CD4-positive, alpha-beta T cell (primary cell): ENCODE results near the gene DNAH17. TPM values are rescaled to one million over a fixed set of nuclear protein-coding genes. Genes with fewer than 3 reads are reported as not detected.

Source experiments
- ATAC-seq: fragments of 200-7000 bp; cut with Tn5 transposase; one replicate; pipeline ENCODE4 v1.10.0; 2022; ENCODE audit warnings: mild to moderate bottlenecking; ENCODE audit not compliant: poor library complexity
- CTCF ChIA-PET: fragments of 350-600 bp; sonication (Branson Sonifier 250); formaldehyde crosslinking; loops from one replicate; lab custom pipeline; 2021; ENCODE audit warnings: antibody characterized with exemption, inconsistent platforms; lab: Charles Lee
- POLR2A ChIA-PET: fragments of 350-600 bp; sonication (Branson Sonifier 250); formaldehyde crosslinking; loops from one replicate; lab custom pipeline; 2021; ENCODE audit warnings: antibody characterized with exemption, inconsistent platforms; lab: Charles Lee
- DNase-seq, 14 experiments: peaks; one replicate each; pipeline ENCODE4 v3.0.0-alpha.2; 2013 to 2020; ENCODE audit warnings: mixed read lengths in 2 of 14
- H3K27ac ChIP-seq, 2 donors: one replicate each; pipeline versions ENCODE4 v1.5.1 to v1.7.0; 2013; ENCODE audit warnings: low read length in 2 of 2, low read depth in 1 of 2, mild to moderate bottlenecking in 1 of 2
- H3K27me3 ChIP-seq, 2 experiments: 1 replicate in 1 of 2; 2 replicates in 1 of 2; pipeline versions ENCODE4 v1.6.1 to v1.7.0; 2013; ENCODE audit warnings: low read length in 2 of 2, control low read depth in 1 of 2, mild to moderate bottlenecking in 1 of 2, moderate library complexity in 1 of 2; ENCODE audit not compliant: insufficient read depth in 2 of 2, control insufficient read depth in 1 of 2
- H3K36me3 ChIP-seq: one replicate; pipeline ENCODE4 v1.6.1; 2013; ENCODE audit warnings: low read length, control low read depth; ENCODE audit not compliant: insufficient read depth
- H3K4me1 ChIP-seq: one replicate; pipeline ENCODE4 v1.6.1; 2013; ENCODE audit warnings: low read length, control low read depth; ENCODE audit not compliant: insufficient read depth
- H3K4me3 ChIP-seq: one replicate; pipeline ENCODE4 v1.5.1; 2013; ENCODE audit warnings: mild to moderate bottlenecking, low read length, moderate library complexity
- H3K9me3 ChIP-seq, 2 experiments: 1 replicate in 1 of 2; 2 replicates in 1 of 2; pipeline versions ENCODE4 v1.6.1 to v1.7.0; 2013; ENCODE audit warnings: low read length in 2 of 2, mild to moderate bottlenecking in 2 of 2, control low read depth in 1 of 2, moderate library complexity in 1 of 2; ENCODE audit not compliant: control insufficient read depth in 1 of 2, insufficient read depth in 1 of 2
- H3K27ac Mint-ChIP-seq: one replicate; pipeline ENCODE4 v1.8.0; 2020; ENCODE audit warnings: mixed read lengths
- H3K27me3 Mint-ChIP-seq: one replicate; pipeline ENCODE4 v1.8.0; 2021; ENCODE audit warnings: mixed read lengths
- H3K36me3 Mint-ChIP-seq: one replicate; pipeline ENCODE4 v1.8.0; 2021; ENCODE audit warnings: low read depth, mixed read lengths
- H3K4me1 Mint-ChIP-seq: one replicate; pipeline ENCODE4 v1.8.0; 2021; ENCODE audit warnings: low read depth, mixed read lengths
- H3K4me3 Mint-ChIP-seq: one replicate; pipeline ENCODE4 v1.8.0; 2020; ENCODE audit warnings: mild to moderate bottlenecking, mixed read lengths
- H3K9me3 Mint-ChIP-seq: one replicate; pipeline ENCODE4 v1.8.0; 2020; ENCODE audit warnings: mixed read lengths
- intact Hi-C, 2 experiments: fragments of 100-400 bp; cut with DNase I in 1 of 2; cut with micrococcal nuclease in 1 of 2; formaldehyde crosslinking; loops; one replicate each; pipeline versions ENCODE4 v1.15.1 to v1.9.0; 2023 to 2025; cut with DNase I, micrococcal nuclease
- total RNA-seq, 174 experiments: library from RNA in 2 of 174; stranded (reverse) in 2 of 174; gene quantifications; one replicate each; pipeline ENCODE4 v1.2.3 and lab custom pipeline; 2021 to 2026
- TF ChIP-seq, protein P1 (sequence below): fragments of 200-600 bp; IDR thresholded peaks from one replicate; pipeline ENCODE4 v1.8.0; 2022; ENCODE audit warnings: antibody characterized with exemption, mild to moderate bottlenecking

DNAH17 gene
- total RNA-seq, 2 experiments from 2014 or later = 0.14 TPM; not detected in 1

DNA sequence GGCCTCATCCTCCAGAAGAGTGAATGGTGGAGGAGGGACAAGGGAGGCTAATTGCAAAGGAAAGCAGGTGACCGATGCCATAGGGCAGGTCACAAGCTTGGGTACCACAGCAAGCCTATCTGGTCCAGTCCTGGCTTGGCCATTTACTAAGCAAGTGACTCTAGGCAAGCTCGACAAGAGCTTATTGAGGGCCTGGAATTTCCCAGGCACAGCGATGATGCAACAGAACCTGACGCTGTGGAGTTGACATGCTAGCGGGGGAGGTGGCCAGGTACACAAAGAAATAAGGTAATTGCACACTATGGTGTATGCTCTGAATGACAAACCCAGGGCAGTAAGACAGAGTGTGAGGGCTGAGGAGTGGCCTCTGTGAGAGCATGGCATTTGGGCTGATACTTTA, 100.2 kb downstream of the DNAH17 start:
- Histone ChIP-seq H3K27me3 (peaks cover 0 to 2% of the 10 kb centered on the region in 2 experiments), H3K4me3 (no peak overlapping the region), H3K27ac (no peak overlapping the region), H3K4me1 (peaks cover 19% of the 10 kb centered on the region), H3K9me3 (no peaks in the 10 kb centered on the region), H3K36me3 (no peaks in the 10 kb centered on the region)
- ChIA-PET POLR2A (no interaction called here), CTCF (no interaction called here)
- ATAC-seq (no peak), DNase-seq (no peak)
- TF ChIP-seq, protein P1, sequence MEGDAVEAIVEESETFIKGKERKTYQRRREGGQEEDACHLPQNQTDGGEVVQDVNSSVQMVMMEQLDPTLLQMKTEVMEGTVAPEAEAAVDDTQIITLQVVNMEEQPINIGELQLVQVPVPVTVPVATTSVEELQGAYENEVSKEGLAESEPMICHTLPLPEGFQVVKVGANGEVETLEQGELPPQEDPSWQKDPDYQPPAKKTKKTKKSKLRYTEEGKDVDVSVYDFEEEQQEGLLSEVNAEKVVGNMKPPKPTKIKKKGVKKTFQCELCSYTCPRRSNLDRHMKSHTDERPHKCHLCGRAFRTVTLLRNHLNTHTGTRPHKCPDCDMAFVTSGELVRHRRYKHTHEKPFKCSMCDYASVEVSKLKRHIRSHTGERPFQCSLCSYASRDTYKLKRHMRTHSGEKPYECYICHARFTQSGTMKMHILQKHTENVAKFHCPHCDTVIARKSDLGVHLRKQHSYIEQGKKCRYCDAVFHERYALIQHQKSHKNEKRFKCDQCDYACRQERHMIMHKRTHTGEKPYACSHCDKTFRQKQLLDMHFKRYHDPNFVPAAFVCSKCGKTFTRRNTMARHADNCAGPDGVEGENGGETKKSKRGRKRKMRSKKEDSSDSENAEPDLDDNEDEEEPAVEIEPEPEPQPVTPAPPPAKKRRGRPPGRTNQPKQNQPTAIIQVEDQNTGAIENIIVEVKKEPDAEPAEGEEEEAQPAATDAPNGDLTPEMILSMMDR = no peak
- Mint-ChIP-seq H3K9me3 (no peaks in the 10 kb centered on the region), H3K27ac (no peak overlapping the region), H3K4me3 (no peak overlapping the region), H3K4me1 (no peaks in the 10 kb centered on the region), H3K27me3 (peaks cover 5% of the 10 kb centered on the region), H3K36me3 (no peaks in the 10 kb centered on the region)
- intact Hi-C loops = no loop called here

DNA sequence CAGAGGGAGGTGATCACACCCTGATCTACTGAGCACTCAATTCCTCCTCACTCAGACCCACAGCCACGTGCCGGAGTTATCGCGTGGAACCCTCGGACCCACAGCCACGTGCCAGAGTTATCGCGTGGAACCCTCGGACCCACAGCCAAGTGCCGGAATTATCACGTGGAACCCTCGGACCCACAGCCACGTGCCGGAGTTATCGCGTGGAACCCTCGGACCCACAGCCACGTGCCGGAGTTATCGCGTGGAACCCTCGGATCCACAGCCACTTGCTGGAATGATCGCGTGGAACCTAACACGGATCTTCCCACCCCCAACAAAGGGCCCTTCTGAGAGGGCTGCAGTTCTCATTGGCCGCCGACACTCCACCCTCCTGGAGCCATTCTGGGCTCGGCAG, 101.0 kb downstream of the DNAH17 start:
- Histone ChIP-seq H3K9me3 (no peaks in the 10 kb centered on the region), H3K27ac (no peak overlapping the region), H3K27me3 (peaks cover 0 to 2% of the 10 kb centered on the region in 2 experiments), H3K36me3 (no peaks in the 10 kb centered on the region), H3K4me3 (no peak overlapping the region), H3K4me1 (peaks cover 19% of the 10 kb centered on the region)
- Mint-ChIP-seq H3K27me3 (peaks cover 5% of the 10 kb centered on the region), H3K9me3 (no peaks in the 10 kb centered on the region), H3K4me3 (no peak overlapping the region), H3K4me1 (no peaks in the 10 kb centered on the region), H3K27ac (no peak overlapping the region), H3K36me3 (no peaks in the 10 kb centered on the region)
- CTCF ChIA-PET = no interaction called here
- intact Hi-C loops = no loop called here
- no peak for DNase-seq
- POLR2A ChIA-PET = no interaction called here
- no peak for ATAC-seq
- TF ChIP-seq, protein P1 = no peak

DNA sequence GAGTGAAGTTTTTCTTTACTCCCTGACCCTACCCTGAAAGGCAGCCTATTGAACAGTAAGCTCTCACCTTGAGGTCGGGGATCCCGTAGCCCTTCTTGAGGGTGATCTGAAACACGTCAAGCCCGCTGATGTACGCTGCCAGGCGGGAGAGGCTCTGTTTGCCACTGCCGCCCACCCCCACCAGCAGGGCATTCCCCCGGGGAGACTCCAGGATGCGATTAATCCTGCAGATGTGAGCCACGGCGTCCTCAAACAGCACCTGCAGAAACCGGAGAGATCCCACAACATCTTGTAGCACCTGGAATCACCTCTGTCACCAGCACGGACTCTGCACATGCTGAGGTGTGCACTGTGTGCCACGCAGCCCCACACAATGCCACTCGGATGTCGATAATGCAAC, 102.0 kb downstream of the DNAH17 start:
- Histone ChIP-seq H3K4me1 (peaks cover 19% of the 10 kb centered on the region), H3K9me3 (no peaks in the 10 kb centered on the region), H3K36me3 (no peaks in the 10 kb centered on the region), H3K4me3 (no peak overlapping the region), H3K27ac (no peak overlapping the region), H3K27me3 (peaks cover 0 to 2% of the 10 kb centered on the region in 2 experiments)
- no peaks in the 10 kb centered on the region for H3K4me1 Mint-ChIP-seq
- ChIA-PET POLR2A (no interaction called here), CTCF (no interaction called here)
- H3K27me3 Mint-ChIP-seq = peaks cover 5% of the 10 kb centered on the region
- no peak overlapping the region for H3K27ac Mint-ChIP-seq
- H3K36me3 Mint-ChIP-seq = no peaks in the 10 kb centered on the region
- no peak overlapping the region for H3K4me3 Mint-ChIP-seq
- intact Hi-C loops = no loop called here
- no peaks in the 10 kb centered on the region for H3K9me3 Mint-ChIP-seq
- DNase-seq (no peak), ATAC-seq (no peak)
- TF ChIP-seq, protein P1 = no peak
